Stomach (tissue), 9 donors: ENCODE results near the gene RNF20. TPM values are rescaled to one million over a fixed set of nuclear protein-coding genes. Genes with fewer than 3 reads are reported as not detected.

Experiments
- DNase-seq, 2 donors: peaks; one replicate each; pipeline versions ENCODE4 v3.0.0 to v3.0.0-alpha.2; 2013 to 2019
- H3K27ac ChIP-seq, 5 donors: fragments of 200-600 bp in 4 of 5; sonication (generic) in 4 of 5; one replicate each; pipeline ENCODE4 v1.5.1; 2013 to 2019; ENCODE audit warnings: mild to moderate bottlenecking in 1 of 5, moderate library complexity in 1 of 5
- H3K27me3 ChIP-seq, 3 donors: fragments of 200-600 bp; sonication (generic); one replicate each; pipeline ENCODE4 v1.5.1; 2017 to 2019; ENCODE audit warnings: mixed run types in 1 of 3
- H3K36me3 ChIP-seq, 4 donors: fragments of 200-600 bp; sonication (generic); 1 replicate in 3 of 4; 2 replicates in 1 of 4; pipeline ENCODE4 v1.5.1; 2016 to 2019
- H3K4me1 ChIP-seq, 4 donors: fragments of 200-600 bp; sonication (generic); one replicate each; pipeline ENCODE4 v1.5.1; 2016 to 2019
- H3K4me3 ChIP-seq, 4 donors: fragments of 200-600 bp; sonication (generic) in 3 of 4; one replicate each; pipeline ENCODE4 v1.5.1; 2016 to 2019; ENCODE audit warnings: mild to moderate bottlenecking in 1 of 4
- H3K9me3 ChIP-seq, 4 donors: fragments of 200-600 bp; sonication (generic); one replicate each; pipeline ENCODE4 v1.5.1; 2016 to 2019
- CTCF ChIP-seq, 7 experiments: fragments of 450-650 bp in 4 of 7; fragments of 200-600 bp in 3 of 7; sonication (generic) in 3 of 7; IDR thresholded peaks; one replicate each; pipeline ENCODE4 v1.5.1; 2016 to 2019; ENCODE audit warnings: antibody characterized with exemption in 7 of 7, control low read depth in 2 of 7, mild to moderate bottlenecking in 1 of 7
- EP300 ChIP-seq: sonication (generic); formaldehyde crosslinking; IDR thresholded peaks from one replicate; pipeline ENCODE4 v1.6.1; 2017; ENCODE audit warnings: antibody characterized with exemption
- POLR2A ChIP-seq, 4 donors: fragments of 450-650 bp; IDR thresholded peaks; one replicate each; pipeline ENCODE4 v1.6.1; 2016; ENCODE audit warnings: antibody characterized with exemption in 4 of 4, control low read depth in 2 of 4, mild to moderate bottlenecking in 1 of 4, moderate library complexity in 1 of 4
- POLR2AphosphoS5 ChIP-seq, 3 donors: sonication (generic); formaldehyde crosslinking; IDR thresholded peaks; one replicate each; pipeline ENCODE4 v1.6.1; 2016; ENCODE audit warnings: antibody characterized with exemption in 3 of 3
- WGBS, 5 donors: extraction: QIAGEN DNeasy Blood & Tissue Kit in 3 of 5; methylation state at CpG; one replicate each; pipeline versions ENCODE4 v1.1.5 to v1.1.7; 2013 to 2018; 5-methylcytosine and 5-hydroxymethylcytosine counted together
- intact Hi-C: fragments of 100-400 bp; cut with DNase I; formaldehyde crosslinking; loops from one replicate; pipeline ENCODE4 v1.15.1; 2023; ENCODE audit warnings: low total_unique reads
- polyA plus RNA-seq, 3 donors: library from polyadenylated mRNA; stranded (reverse); fragments of 200-250 nt; gene quantifications; one replicate each; pipeline ENCODE4 v1.2.3, GENCODE V29; 2013
- total RNA-seq, 5 donors: library from RNA; depleted of rRNA; stranded (reverse); fragments of >200 nt; gene quantifications; one replicate each; pipeline versions ENCODE4 v1.1.0 to v1.2.3, GENCODE V29; 2014 to 2016
- donor health status: healthy with polysubstance abuse.
- donor health status: Bipolar disorder and iron deficiency.
- donor health status: healthy.

The RNF20 gene
- total and polyA plus RNA-seq, 8 donors, result 8.2 to 30.4 (median 12.4) TPM

GRCh38 chr9:101509572-101509971 is 24.1 kb upstream of the RNF20 start:
- Histone ChIP-seq H3K4me3 (no peak overlapping the region), H3K9me3 (no peaks in the 10 kb centered on the region), H3K27ac (no peak overlapping the region), H3K4me1 (peaks cover 0 to 10% (median 9%) of the 10 kb centered on the region in 4 donors), H3K27me3 (no peaks in the 10 kb centered on the region), H3K36me3 (no peaks in the 10 kb centered on the region)
- intact Hi-C loops, result no loop called here
- WGBS, 5 donors, result 86 to 98% (median 92%) methylated on average over 4 of the region's 4 CpGs
- TF ChIP-seq EP300 (no peak), POLR2A (IDR thresholded peaks at IDR 0.05) (no peak), CTCF (IDR thresholded peaks at IDR 0.05) (no peak)
- DNase-seq, result no peak

GRCh38 chr9:101510459-101510858 is 23.2 kb upstream of the RNF20 start:
- WGBS, 5 donors, result 71 to 88% (median 81%) methylated on average over 6 of the region's 6 CpGs
- Histone ChIP-seq H3K27me3 (no peaks in the 10 kb centered on the region), H3K27ac (no peak overlapping the region), H3K4me1 (peaks cover 0 to 10% (median 9%) of the 10 kb centered on the region in 4 donors), H3K36me3 (no peaks in the 10 kb centered on the region), H3K9me3 (no peaks in the 10 kb centered on the region), H3K4me3 (no peak overlapping the region)
- TF ChIP-seq EP300 (no peak), POLR2AphosphoS5 (IDR thresholded peaks at IDR 0.05) (no peak)
- DNase-seq, result no peak
- intact Hi-C loops, result no loop called here

GRCh38 chr9:101511009-101511408 is 22.6 kb upstream of the RNF20 start:
- 87 to 100% (median 97%) methylated on average over 2 of the region's 2 CpGs for WGBS, 5 donors
- intact Hi-C loops, result no loop called here
- no peak overlapping the region for H3K4me3 ChIP-seq
- H3K27ac ChIP-seq, result no peak overlapping the region
- no peaks in the 10 kb centered on the region for H3K36me3 ChIP-seq
- TF ChIP-seq POLR2AphosphoS5 (IDR thresholded peaks at IDR 0.05) (no peak), CTCF (IDR thresholded peaks at IDR 0.05) (no peak), POLR2A (IDR thresholded peaks at IDR 0.05) (no peak), EP300 (no peak)
- H3K27me3 ChIP-seq, result no peaks in the 10 kb centered on the region
- no peaks in the 10 kb centered on the region for H3K9me3 ChIP-seq
- H3K4me1 ChIP-seq, result peaks cover 0 to 10% (median 9%) of the 10 kb centered on the region in 4 donors
- no peak for DNase-seq

GRCh38 chr9:101512116-101512515 is 21.5 kb upstream of the RNF20 start:
- Histone ChIP-seq H3K4me1 (peaks cover 0 to 10% (median 9%) of the 10 kb centered on the region in 4 donors), H3K27ac (no peak overlapping the region), H3K4me3 (no peak overlapping the region), H3K9me3 (no peaks in the 10 kb centered on the region), H3K27me3 (no peaks in the 10 kb centered on the region), H3K36me3 (no peaks in the 10 kb centered on the region)
- no peak for TF ChIP-seq CTCF (IDR thresholded peaks at IDR 0.05)
- TF ChIP-seq POLR2A (IDR thresholded peaks at IDR 0.05), result no peak
- no peak for TF ChIP-seq POLR2AphosphoS5 (IDR thresholded peaks at IDR 0.05)
- no peak for TF ChIP-seq EP300
- DNase-seq, result no peak
- intact Hi-C loops, result no loop called here
- 49 to 64% (median 55%) methylated on average over 3 of the region's 3 CpGs for WGBS, 5 donors

- no peak overlapping the region for H3K4me3 ChIP-seq
- H3K36me3 ChIP-seq, result no peaks in the 10 kb centered on the region
- H3K4me1 ChIP-seq, result peaks cover 0 to 10% (median 9%) of the 10 kb centered on the region in 4 donors
- TF ChIP-seq POLR2AphosphoS5 (IDR thresholded peaks at IDR 0.05), result no peak
- no peak for TF ChIP-seq CTCF (IDR thresholded peaks at IDR 0.05)
- no peak for TF ChIP-seq POLR2A (IDR thresholded peaks at IDR 0.05)
- TF ChIP-seq EP300, result no peak
- H3K27me3 ChIP-seq, result no peaks in the 10 kb centered on the region
- H3K9me3 ChIP-seq, result no peaks in the 10 kb centered on the region
- DNase-seq, result no peak
- no peak overlapping the region for H3K27ac ChIP-seq
- intact Hi-C loops, result no loop called here
Measured at GRCh38 chr9:101513351-101513750, 20.3 kb upstream of the RNF20 start.
